Breast epithelium (tissue), 3 donors: ENCODE data around the gene C4BPA.

Source experiments
- POLR2A ChIP-seq: fragments of 450-650 bp; IDR thresholded peaks from one replicate; pipeline ENCODE4 v1.6.1; 2016; ENCODE audit warnings: antibody characterized with exemption, mild to moderate bottlenecking, moderate library complexity
- POLR2AphosphoS5 ChIP-seq, 3 donors: sonication (generic); formaldehyde crosslinking; IDR thresholded peaks; one replicate each; pipeline ENCODE4 v1.6.1; 2017; ENCODE audit warnings: antibody characterized with exemption in 3 of 3
- TF ChIP-seq, protein P1 (sequence below), 3 donors: fragments of 450-650 bp; IDR thresholded peaks; one replicate each; pipeline ENCODE4 v1.5.1; 2016 to 2017; ENCODE audit warnings: antibody characterized with exemption in 3 of 3, mild to moderate bottlenecking in 3 of 3, moderate library complexity in 3 of 3

DNA sequence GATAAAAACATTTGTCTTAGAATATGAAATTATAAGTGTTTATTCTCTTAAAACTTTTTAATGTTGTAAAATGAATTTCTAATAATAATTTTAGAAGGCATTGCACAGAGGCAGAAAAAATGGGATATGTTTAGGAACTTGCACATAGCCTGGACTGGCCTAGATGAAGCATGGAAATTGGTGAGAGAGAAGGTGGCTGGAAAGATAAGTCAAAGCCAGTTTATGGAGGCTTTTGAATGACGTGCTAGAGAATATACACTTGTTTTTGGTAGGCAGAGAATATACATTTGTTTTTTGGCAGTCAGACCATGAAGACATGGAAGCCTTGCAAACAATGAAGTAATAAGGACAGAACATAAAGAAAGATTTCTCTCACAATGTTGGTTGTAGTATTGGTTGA lies 2.3 kb upstream of the C4BPA start:
- TF ChIP-seq, protein P1, sequence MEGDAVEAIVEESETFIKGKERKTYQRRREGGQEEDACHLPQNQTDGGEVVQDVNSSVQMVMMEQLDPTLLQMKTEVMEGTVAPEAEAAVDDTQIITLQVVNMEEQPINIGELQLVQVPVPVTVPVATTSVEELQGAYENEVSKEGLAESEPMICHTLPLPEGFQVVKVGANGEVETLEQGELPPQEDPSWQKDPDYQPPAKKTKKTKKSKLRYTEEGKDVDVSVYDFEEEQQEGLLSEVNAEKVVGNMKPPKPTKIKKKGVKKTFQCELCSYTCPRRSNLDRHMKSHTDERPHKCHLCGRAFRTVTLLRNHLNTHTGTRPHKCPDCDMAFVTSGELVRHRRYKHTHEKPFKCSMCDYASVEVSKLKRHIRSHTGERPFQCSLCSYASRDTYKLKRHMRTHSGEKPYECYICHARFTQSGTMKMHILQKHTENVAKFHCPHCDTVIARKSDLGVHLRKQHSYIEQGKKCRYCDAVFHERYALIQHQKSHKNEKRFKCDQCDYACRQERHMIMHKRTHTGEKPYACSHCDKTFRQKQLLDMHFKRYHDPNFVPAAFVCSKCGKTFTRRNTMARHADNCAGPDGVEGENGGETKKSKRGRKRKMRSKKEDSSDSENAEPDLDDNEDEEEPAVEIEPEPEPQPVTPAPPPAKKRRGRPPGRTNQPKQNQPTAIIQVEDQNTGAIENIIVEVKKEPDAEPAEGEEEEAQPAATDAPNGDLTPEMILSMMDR (IDR thresholded peaks at IDR 0.05): no peak
- TF ChIP-seq POLR2A (no peak), POLR2AphosphoS5 (IDR thresholded peaks at IDR 0.05) (no peak)
